ENCODE data around the gene GIN1.

GRCh38 chr5:103101079-103101750, 18.7 kb downstream of the GIN1 start:
- TF ChIP-seq CTCF (IDR thresholded peaks at IDR 0.05): no peak
- TF ChIP-seq, protein P1, sequence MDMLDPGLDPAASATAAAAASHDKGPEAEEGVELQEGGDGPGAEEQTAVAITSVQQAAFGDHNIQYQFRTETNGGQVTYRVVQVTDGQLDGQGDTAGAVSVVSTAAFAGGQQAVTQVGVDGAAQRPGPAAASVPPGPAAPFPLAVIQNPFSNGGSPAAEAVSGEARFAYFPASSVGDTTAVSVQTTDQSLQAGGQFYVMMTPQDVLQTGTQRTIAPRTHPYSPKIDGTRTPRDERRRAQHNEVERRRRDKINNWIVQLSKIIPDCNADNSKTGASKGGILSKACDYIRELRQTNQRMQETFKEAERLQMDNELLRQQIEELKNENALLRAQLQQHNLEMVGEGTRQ (CRISPR knock-in tag; IDR thresholded peaks at IDR 0.05): no peak
- TF ChIP-seq E2F5 (CRISPR knock-in tag; IDR thresholded peaks at IDR 0.05): no peak
- TF ChIP-seq NR1H2 (CRISPR knock-in tag; IDR thresholded peaks at IDR 0.05): no peak
- no peak for TF ChIP-seq ATF6 (CRISPR knock-in tag; IDR thresholded peaks at IDR 0.05)
- TF ChIP-seq FOXJ3 (CRISPR knock-in tag; IDR thresholded peaks at IDR 0.05; ENCODE audit: borderline replicate concordance): no peak
- TF ChIP-seq NFE2L1 (CRISPR knock-in tag; IDR thresholded peaks at IDR 0.05): no peak
- TF ChIP-seq NR3C1 (CRISPR knock-in tag; conservative IDR thresholded peaks at IDR 0.05; ENCODE audit: low read depth): no peak
- TF ChIP-seq JAZF1 (CRISPR knock-in tag; IDR thresholded peaks at IDR 0.05): no peak
- TF ChIP-seq, protein P2, sequence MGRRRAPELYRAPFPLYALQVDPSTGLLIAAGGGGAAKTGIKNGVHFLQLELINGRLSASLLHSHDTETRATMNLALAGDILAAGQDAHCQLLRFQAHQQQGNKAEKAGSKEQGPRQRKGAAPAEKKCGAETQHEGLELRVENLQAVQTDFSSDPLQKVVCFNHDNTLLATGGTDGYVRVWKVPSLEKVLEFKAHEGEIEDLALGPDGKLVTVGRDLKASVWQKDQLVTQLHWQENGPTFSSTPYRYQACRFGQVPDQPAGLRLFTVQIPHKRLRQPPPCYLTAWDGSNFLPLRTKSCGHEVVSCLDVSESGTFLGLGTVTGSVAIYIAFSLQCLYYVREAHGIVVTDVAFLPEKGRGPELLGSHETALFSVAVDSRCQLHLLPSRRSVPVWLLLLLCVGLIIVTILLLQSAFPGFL (CRISPR knock-in tag; IDR thresholded peaks at IDR 0.05; ENCODE audit: borderline replicate concordance): no peak
- TF ChIP-seq ZNF219 (CRISPR knock-in tag; IDR thresholded peaks at IDR 0.05; ENCODE audit: borderline replicate concordance): no peak
- TF ChIP-seq ZNF121 (CRISPR knock-in tag; IDR thresholded peaks at IDR 0.05): no peak
- no peak for TF ChIP-seq ZNF671 (CRISPR knock-in tag; IDR thresholded peaks at IDR 0.05)
